ENCODE measurements around the gene PARD3.
A peak's percentile ranks its signal among the peaks of the same experiment; 100 is the strongest.

- peak; percentile 92 to 95 (median 94) for TF ChIP-seq CTCF (IDR thresholded peaks at IDR 0.05)
- TF ChIP-seq POLR2A (IDR thresholded peaks at IDR 0.05), result no peak
Observed at GRCh38 chr10:34638406-34639054, 176.6 kb downstream of the PARD3 start.
